Stimulated activated CD4-positive, alpha-beta T cell treated with anti-CD3 and anti-CD28 coated beads, Interleukin-12 subunit alpha, Interleukin-12 subunit beta, amount 100 ng/mL, for 24 hours (primary cell): ENCODE measurements around the gene TAMALIN.

Source experiments
- DNase-seq, 2 experiments: peaks; one replicate each; pipeline ENCODE4 v3.0.0-alpha.2; 2020; ENCODE audit warnings: low read depth in 2 of 2

The TAMALIN gene

DNA sequence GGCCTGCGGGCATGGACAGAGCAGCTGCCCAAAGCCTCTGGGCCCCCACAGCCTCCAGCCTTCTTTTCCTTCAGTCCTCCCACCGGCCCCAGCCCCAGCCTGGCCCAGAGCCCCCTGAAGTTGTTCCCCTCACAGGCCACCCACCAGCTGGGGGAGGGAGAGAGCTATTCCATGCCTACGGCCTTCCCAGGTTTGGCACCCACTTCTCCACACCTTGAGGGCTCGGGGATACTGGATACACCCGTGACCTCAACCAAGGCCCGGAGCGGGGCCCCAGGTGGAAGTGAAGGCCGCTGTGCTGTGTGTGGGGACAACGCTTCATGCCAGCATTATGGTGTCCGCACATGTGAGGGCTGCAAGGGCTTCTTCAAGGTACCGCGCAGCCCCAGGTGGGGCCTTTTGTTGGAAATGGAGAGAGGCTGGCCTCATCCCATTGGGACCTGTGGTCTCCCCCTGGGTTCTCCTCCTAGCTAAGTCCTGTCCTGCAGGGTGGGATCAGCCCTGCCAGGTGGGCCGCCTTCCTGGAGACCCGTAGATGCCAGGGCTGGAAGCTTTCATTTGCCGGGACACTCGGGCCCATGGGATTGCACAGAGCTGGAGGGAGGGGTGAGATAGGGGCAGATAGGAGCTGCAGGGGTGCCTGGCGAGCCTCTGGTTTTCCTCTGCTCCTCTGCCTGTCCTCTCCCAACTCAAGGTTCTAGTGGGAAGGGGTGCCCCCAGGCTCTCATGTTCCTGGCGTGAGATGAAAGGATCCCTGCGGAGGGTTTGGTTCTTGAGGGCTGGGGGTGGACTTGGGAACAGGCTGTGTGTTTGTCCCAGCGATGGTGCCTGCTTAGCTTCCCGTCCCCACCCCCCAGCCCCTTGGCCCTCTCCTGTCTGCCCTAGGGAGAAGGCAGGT, 48.3 kb downstream of the TAMALIN start:
- no peak for DNase-seq

- DNase-seq = no peak
Measured at GRCh38 chr12:52055731-52056711, 49.3 kb downstream of the TAMALIN start.

GRCh38 chr12:52056801-52057637, 50.3 kb downstream of the TAMALIN start:
- DNase-seq = no peak

DNA sequence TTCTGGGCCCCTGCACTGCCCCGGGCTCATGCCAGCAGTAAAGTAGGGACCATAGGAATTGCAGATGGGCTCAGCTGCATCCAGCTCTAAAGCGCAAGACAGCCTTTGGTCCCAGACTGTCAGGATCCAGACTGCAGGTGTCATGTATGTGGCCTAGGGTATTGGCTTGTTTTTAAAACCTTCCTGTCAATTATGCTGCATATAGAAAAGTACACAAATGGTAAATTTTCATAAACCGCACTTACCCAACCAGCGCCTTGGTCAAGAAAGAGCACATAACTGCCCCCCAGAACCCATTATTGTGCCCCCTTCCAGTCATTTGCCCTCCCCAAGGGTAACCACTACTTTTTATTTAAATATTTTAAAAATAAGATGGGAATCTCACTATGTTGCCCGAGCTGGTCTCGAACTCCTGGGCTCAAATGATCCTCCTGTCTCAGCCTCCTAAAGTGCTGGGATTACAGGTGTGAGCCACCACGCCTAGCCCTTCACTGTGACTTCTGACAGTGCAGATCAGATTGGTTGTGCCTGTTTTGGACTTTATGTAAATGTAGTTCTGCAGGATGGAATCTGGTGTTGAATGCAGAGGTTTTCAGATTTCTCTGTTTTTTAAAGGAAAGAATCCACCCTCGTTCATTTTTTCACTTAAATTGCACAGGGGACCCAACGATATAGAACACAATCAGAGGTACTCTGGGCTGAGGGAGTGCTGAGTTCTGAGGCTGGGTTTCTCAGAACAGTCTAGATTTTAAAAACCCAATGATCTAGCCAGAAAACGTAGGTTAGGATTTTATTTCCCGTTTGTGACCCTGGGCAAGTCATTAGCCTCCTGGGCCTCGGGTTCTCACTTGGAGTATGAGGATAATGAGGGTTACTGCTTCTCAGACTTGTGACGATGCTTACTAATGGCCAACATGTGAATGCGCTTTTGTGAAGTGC, 51.2 kb downstream of the TAMALIN start:
- no peak for DNase-seq

DNA sequence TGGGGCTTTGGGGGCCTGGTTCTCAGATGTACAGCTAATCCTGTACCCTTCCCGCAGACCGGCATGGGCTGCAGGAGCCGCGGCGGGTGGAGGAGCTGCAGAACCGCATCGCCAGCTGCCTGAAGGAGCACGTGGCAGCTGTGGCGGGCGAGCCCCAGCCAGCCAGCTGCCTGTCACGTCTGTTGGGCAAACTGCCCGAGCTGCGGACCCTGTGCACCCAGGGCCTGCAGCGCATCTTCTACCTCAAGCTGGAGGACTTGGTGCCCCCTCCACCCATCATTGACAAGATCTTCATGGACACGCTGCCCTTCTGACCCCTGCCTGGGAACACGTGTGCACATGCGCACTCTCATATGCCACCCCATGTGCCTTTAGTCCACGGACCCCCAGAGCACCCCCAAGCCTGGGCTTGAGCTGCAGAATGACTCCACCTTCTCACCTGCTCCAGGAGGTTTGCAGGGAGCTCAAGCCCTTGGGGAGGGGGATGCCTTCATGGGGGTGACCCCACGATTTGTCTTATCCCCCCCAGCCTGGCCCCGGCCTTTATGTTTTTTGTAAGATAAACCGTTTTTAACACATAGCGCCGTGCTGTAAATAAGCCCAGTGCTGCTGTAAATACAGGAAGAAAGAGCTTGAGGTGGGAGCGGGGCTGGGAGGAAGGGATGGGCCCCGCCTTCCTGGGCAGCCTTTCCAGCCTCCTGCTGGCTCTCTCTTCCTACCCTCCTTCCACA, 52.0 kb downstream of the TAMALIN start:
- no peak for DNase-seq

GRCh38 chr12:52059582-52060497, 53.1 kb downstream of the TAMALIN start:
- DNase-seq = no peak

DNA sequence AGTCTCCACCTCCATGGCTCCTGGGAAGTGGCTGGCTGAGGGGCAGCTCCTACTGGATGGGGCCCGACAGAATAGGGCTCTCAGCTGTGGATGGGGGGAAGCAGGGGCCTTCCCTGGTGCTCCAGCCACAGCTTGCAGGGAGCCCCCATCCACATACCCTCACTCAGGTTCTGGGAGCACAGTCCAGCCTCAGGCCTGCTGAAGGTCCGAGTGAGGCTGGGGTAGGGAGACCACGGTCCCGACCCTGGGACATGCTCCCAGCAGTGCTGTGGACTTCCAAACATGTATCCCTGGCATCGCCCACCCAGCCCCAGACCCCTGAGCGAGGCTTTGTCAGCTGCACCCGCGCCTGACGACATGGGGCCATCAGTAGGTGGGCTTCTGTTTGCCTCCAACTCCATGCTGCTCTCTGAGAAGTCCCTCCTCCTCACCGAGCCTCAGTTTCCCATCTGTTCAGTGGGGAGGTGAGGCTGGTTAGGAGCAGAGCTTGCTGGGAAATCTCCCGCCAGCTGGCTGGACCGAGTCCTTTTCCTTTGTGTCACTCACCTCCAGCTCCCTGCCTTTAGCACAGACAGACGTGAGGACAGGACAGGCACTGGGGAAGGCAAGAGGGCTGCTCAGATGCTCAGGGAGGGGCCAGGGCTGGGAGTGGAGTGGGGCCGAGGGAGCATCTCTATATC, 53.9 kb downstream of the TAMALIN start:
- DNase-seq = no peak

- no peak for DNase-seq
Measured at GRCh38 chr12:52061470-52062166, 54.9 kb downstream of the TAMALIN start.

GRCh38 chr12:52062167-52063081, 55.7 kb downstream of the TAMALIN start:
- no peak for DNase-seq

GRCh38 chr12:52063082-52063924, 56.6 kb downstream of the TAMALIN start:
- no peak for DNase-seq

DNA sequence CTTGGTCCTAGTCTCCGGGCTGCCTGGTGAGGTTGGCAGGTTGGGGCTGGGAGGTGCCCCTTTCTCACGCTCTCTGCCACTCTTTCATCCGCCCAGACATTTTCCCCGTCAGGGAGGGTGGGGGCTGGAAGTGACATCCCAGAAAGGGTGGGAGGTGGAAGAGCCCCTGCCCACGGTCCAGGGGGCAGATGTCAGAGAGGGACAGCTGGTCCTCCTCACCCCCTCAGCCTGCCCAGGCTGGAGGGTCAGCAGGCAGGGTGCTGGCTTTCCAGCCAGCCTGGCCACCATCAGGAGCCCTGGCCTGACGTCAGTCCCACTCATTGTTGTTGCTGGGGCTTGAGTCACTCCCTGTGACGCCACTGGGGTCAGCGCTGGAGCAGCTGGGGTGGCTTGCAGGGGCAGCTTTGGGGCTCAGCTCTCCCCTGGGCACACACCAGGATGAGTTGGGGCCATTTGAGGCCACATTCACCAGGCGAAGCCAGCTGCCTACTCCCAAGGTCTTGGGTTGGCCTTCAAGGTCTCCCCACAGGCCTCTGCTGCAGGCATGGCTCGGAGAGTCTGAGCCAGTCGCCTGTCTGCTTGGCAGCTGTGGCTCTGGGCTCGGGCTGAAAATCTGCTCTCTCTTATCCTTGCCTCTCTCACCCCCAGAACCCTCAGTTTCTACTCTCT, 57.4 kb downstream of the TAMALIN start:
- DNase-seq = no peak
